Measurements from ENCODE around the gene TTC16. TPM values are rescaled to one million over a fixed set of nuclear protein-coding genes. Genes with fewer than 3 reads are reported as not detected.
"Not testable (repeated sequence)": the region's sequence is repeated elsewhere in the genome, so short reads cannot be mapped to it uniquely, and the experiment has no call there.

TTC16 gene
- total and polyA plus RNA-seq, 2 donors (not counting 1 experiment from before 2014, with no cell fraction given): under 0.01 TPM; not detected in 1

GRCh38 chr9:127779136-127779981 is 63.5 kb downstream of the TTC16 start:
- H3K36me3 ChIP-seq (ENCODE audit: control insufficient read depth, insufficient read depth, low read length): no peaks in the 10 kb centered on the region
- no peaks in the 10 kb centered on the region for H3K4me1 ChIP-seq (ENCODE audit: control insufficient read depth, extremely low read depth, insufficient read depth, low read length)
- DNase-seq (ENCODE audit: low read depth in 2 of 2): peak in 1 of 2 donors; percentile 49
- no peak overlapping the region for H3K4me2 ChIP-seq (ENCODE audit: extremely low read depth, insufficient read depth, low read length)
- no peaks in the 10 kb centered on the region for H3K79me2 ChIP-seq (ENCODE audit: control insufficient read depth, insufficient read depth, low read length)
- H2AFZ ChIP-seq (ENCODE audit: low read length): no peak overlapping the region
- no peaks in the 10 kb centered on the region for H3K9me3 ChIP-seq (ENCODE audit: control insufficient read depth, insufficient read depth, low read depth, low read length)
- TF ChIP-seq EZH2 (IDR thresholded peaks at IDR 0.05; ENCODE audit: low read length, missing control alignments): no peak
- TF ChIP-seq CTCF (conservative IDR thresholded peaks at IDR 0.05 in 1 of 2, IDR thresholded peaks at IDR 0.05 in 1 of 2; ENCODE audit: low read depth in 1 of 2, low read length in 2 of 2): no peak
- H3K27ac ChIP-seq (ENCODE audit: insufficient read depth, low read length): no peak overlapping the region
- H3K4me3 ChIP-seq (replicated peaks in 1 of 4; ENCODE audit: control extremely low read depth in 1 of 4, insufficient read depth in 1 of 4, low read depth in 3 of 4, low read length in 4 of 4): no peak overlapping the region
- peaks cover under 1% of the 10 kb centered on the region for H3K27me3 ChIP-seq (ENCODE audit: control insufficient read depth, insufficient read depth, low read length)
- H3K9ac ChIP-seq (ENCODE audit: insufficient read depth, low read length): no peak overlapping the region
- H4K20me1 ChIP-seq (ENCODE audit: control insufficient read depth, extremely low read depth, insufficient read depth, low read length): no peaks in the 10 kb centered on the region

- H3K79me2 ChIP-seq (ENCODE audit: control insufficient read depth, insufficient read depth, low read length): no peaks in the 10 kb centered on the region
- TF ChIP-seq EZH2 (IDR thresholded peaks at IDR 0.05; ENCODE audit: low read length, missing control alignments) (no peak), CTCF (conservative IDR thresholded peaks at IDR 0.05 in 1 of 2, IDR thresholded peaks at IDR 0.05 in 1 of 2; ENCODE audit: low read depth in 1 of 2, low read length in 2 of 2) (no peak)
- H3K27ac ChIP-seq (ENCODE audit: insufficient read depth, low read length): no peak overlapping the region
- no peaks in the 10 kb centered on the region for H3K36me3 ChIP-seq (ENCODE audit: control insufficient read depth, insufficient read depth, low read length)
- no peak overlapping the region for H2AFZ ChIP-seq (ENCODE audit: low read length)
- H3K9ac ChIP-seq (ENCODE audit: insufficient read depth, low read length): no peak overlapping the region
- no peaks in the 10 kb centered on the region for H3K9me3 ChIP-seq (ENCODE audit: control insufficient read depth, insufficient read depth, low read depth, low read length)
- DNase-seq (ENCODE audit: low read depth in 2 of 2): no peak
- H3K4me1 ChIP-seq (ENCODE audit: control insufficient read depth, extremely low read depth, insufficient read depth, low read length): no peaks in the 10 kb centered on the region
- no peak overlapping the region for H3K4me3 ChIP-seq (replicated peaks in 1 of 4; ENCODE audit: control extremely low read depth in 1 of 4, insufficient read depth in 1 of 4, low read depth in 3 of 4, low read length in 4 of 4)
- no peaks in the 10 kb centered on the region for H4K20me1 ChIP-seq (ENCODE audit: control insufficient read depth, extremely low read depth, insufficient read depth, low read length)
- H3K27me3 ChIP-seq (ENCODE audit: control insufficient read depth, insufficient read depth, low read length): no peaks in the 10 kb centered on the region
- no peak overlapping the region for H3K4me2 ChIP-seq (ENCODE audit: extremely low read depth, insufficient read depth, low read length)
These were observed 64.4 kb downstream of the TTC16 start for GRCh38 chr9:127780126-127780885.

GRCh38 chr9:127780909-127781308 is 65.0 kb downstream of the TTC16 start:
- not testable (repeated sequence) for H3K4me2 ChIP-seq (ENCODE audit: extremely low read depth, insufficient read depth, low read length); H3K4me3 ChIP-seq (replicated peaks in 1 of 4; ENCODE audit: control extremely low read depth in 1 of 4, insufficient read depth in 1 of 4, low read depth in 3 of 4, low read length in 4 of 4); H3K27me3 ChIP-seq (ENCODE audit: control insufficient read depth, insufficient read depth, low read length); H3K4me1 ChIP-seq (ENCODE audit: control insufficient read depth, extremely low read depth, insufficient read depth, low read length); DNase-seq (ENCODE audit: low read depth in 2 of 2); H3K9me3 ChIP-seq (ENCODE audit: control insufficient read depth, insufficient read depth, low read depth, low read length); H3K36me3 ChIP-seq (ENCODE audit: control insufficient read depth, insufficient read depth, low read length); H4K20me1 ChIP-seq (ENCODE audit: control insufficient read depth, extremely low read depth, insufficient read depth, low read length); H2AFZ ChIP-seq (ENCODE audit: low read length); H3K79me2 ChIP-seq (ENCODE audit: control insufficient read depth, insufficient read depth, low read length); H3K27ac ChIP-seq (ENCODE audit: insufficient read depth, low read length); H3K9ac ChIP-seq (ENCODE audit: insufficient read depth, low read length)

Other genes with a start within 250 kb of the TTC16 start
- gene STXBP1, start 103.8 kb upstream of the TTC16 start, total RNA-seq: 19.8 and 36.0 TPM in 2 replicates
- gene STXBP1, start 103.8 kb upstream of the TTC16 start, polyA plus RNA-seq: 25.6 and 34.6 TPM in 2 replicates
- under 0.01 TPM in 2 replicates for gene CFAP157, start 9.1 kb upstream of the TTC16 start, total RNA-seq
- gene CFAP157, start 9.1 kb upstream of the TTC16 start, polyA plus RNA-seq: 0.06 TPM in 1 of 2 replicates, not detected in the other
- 13.1 and 26.1 TPM in 2 replicates for gene PTRH1, start 416 bp upstream of the TTC16 start, total RNA-seq
- gene PTRH1, start 416 bp upstream of the TTC16 start, polyA plus RNA-seq: 4.9 and 9.0 TPM in 2 replicates
- gene TOR2A, start 19.2 kb downstream of the TTC16 start, total RNA-seq: 3.6 TPM in 2 replicates
- 4.6 and 5.0 TPM in 2 replicates for gene TOR2A, start 19.2 kb downstream of the TTC16 start, polyA plus RNA-seq
- gene SH2D3C, start 62.6 kb downstream of the TTC16 start, total RNA-seq: 0.26 TPM in 1 of 2 replicates, not detected in the other
- gene SH2D3C, start 62.6 kb downstream of the TTC16 start, polyA plus RNA-seq: 1.2 TPM in 1 of 2 replicates, not detected in the other
- 49.6 and 54.8 TPM in 2 replicates for gene CDK9, start 70.0 kb downstream of the TTC16 start, total RNA-seq
- gene CDK9, start 70.0 kb downstream of the TTC16 start, polyA plus RNA-seq: 76.6 and 82.2 TPM in 2 replicates
- 58.6 and 77.0 TPM in 2 replicates for gene FPGS, start 86.8 kb downstream of the TTC16 start, total RNA-seq
- gene FPGS, start 86.8 kb downstream of the TTC16 start, polyA plus RNA-seq: 42.4 and 43.2 TPM in 2 replicates
- 11.8 and 30.4 TPM in 2 replicates for gene ENG, start 138.6 kb downstream of the TTC16 start, total RNA-seq
- gene ENG, start 138.6 kb downstream of the TTC16 start, polyA plus RNA-seq: 59.0 and 62.7 TPM in 2 replicates
- 46.7 and 47.6 TPM in 2 replicates for gene AK1, start 161.6 kb downstream of the TTC16 start, total RNA-seq
- gene AK1, start 161.6 kb downstream of the TTC16 start, polyA plus RNA-seq: 73.1 and 80.6 TPM in 2 replicates
- 60.9 and 69.5 TPM in 2 replicates for gene ST6GALNAC6, start 183.5 kb downstream of the TTC16 start, total RNA-seq
- gene ST6GALNAC6, start 183.5 kb downstream of the TTC16 start, polyA plus RNA-seq: 53.3 and 56.0 TPM in 2 replicates
- gene ST6GALNAC4, start 201.0 kb downstream of the TTC16 start, total RNA-seq: 28.1 and 32.6 TPM in 2 replicates
- 16.4 and 18.4 TPM in 2 replicates for gene ST6GALNAC4, start 201.0 kb downstream of the TTC16 start, polyA plus RNA-seq
- gene PIP5KL1, start 214.7 kb downstream of the TTC16 start, total RNA-seq: 0.77 and 2.5 TPM in 2 replicates
- gene PIP5KL1, start 214.7 kb downstream of the TTC16 start, polyA plus RNA-seq: 0.84 and 1.9 TPM in 2 replicates
- 8.5 and 11.7 TPM in 2 replicates for gene DPM2, start 221.8 kb downstream of the TTC16 start, total RNA-seq
- gene DPM2, start 221.8 kb downstream of the TTC16 start, polyA plus RNA-seq: 24.1 and 36.2 TPM in 2 replicates

Data from fibroblast of lung (primary cell).